Esophagus squamous epithelium (tissue), 5 donors: ENCODE measurements around the gene NPR1. TPM values are rescaled to one million over a fixed set of nuclear protein-coding genes. Genes with fewer than 3 reads are reported as not detected.

Experiments used
- DNase-seq: peaks from one replicate; lab custom pipeline; 2025; lab: John Stamatoyannopoulos, UW
- H3K27ac ChIP-seq, 4 donors: fragments of 200-600 bp; sonication (generic); one replicate each; pipeline ENCODE4 v1.5.1; 2016 to 2019; ENCODE audit warnings: mild to moderate bottlenecking in 1 of 4
- H3K27me3 ChIP-seq, 4 donors: fragments of 200-600 bp; sonication (generic); 1 replicate in 3 of 4; 2 replicates in 1 of 4; pipeline versions ENCODE4 v1.5.1 to v1.6.0; 2017 to 2021; ENCODE audit warnings: antibody characterized with exemption in 1 of 4
- H3K36me3 ChIP-seq, 3 donors: fragments of 200-600 bp; sonication (generic); one replicate each; pipeline ENCODE4 v1.5.1; 2016 to 2019
- H3K4me1 ChIP-seq, 3 donors: fragments of 200-600 bp; sonication (generic); one replicate each; pipeline ENCODE4 v1.5.1; 2017 to 2019
- H3K4me3 ChIP-seq, 4 donors: fragments of 200-600 bp; sonication (generic); 1 replicate in 3 of 4; 2 replicates in 1 of 4; pipeline ENCODE4 v1.5.1; 2016 to 2019; ENCODE audit warnings: mild to moderate bottlenecking in 2 of 4, moderate library complexity in 1 of 4
- H3K9me3 ChIP-seq, 3 donors: fragments of 200-600 bp; sonication (generic); one replicate each; pipeline ENCODE4 v1.5.1; 2016 to 2019
- CTCF ChIP-seq, 6 experiments: fragments of 450-650 bp in 4 of 6; fragments of 200-600 bp in 2 of 6; sonication (generic) in 2 of 6; IDR thresholded peaks; one replicate each; pipeline ENCODE4 v1.5.1; 2016 to 2019; ENCODE audit warnings: antibody characterized with exemption in 6 of 6, mild to moderate bottlenecking in 4 of 6, moderate library complexity in 4 of 6
- POLR2A ChIP-seq, 4 donors: fragments of 450-650 bp; IDR thresholded peaks; one replicate each; pipeline ENCODE4 v1.6.1; 2017; ENCODE audit warnings: antibody characterized with exemption in 4 of 4, mild to moderate bottlenecking in 4 of 4, moderate library complexity in 3 of 4
- WGBS, 2 donors: methylation state at CpG; one replicate each; pipeline ENCODE4 v1.1.5; 2018; 5-methylcytosine and 5-hydroxymethylcytosine counted together
- intact Hi-C: fragments of 100-400 bp; cut with DNase I; formaldehyde crosslinking; loops from one replicate; pipeline ENCODE4 v1.15.0; 2022
- small RNA-seq, 4 donors: library from RNA; depleted of rRNA; stranded (forward); fragments of <200 nt; gene quantifications; one replicate each; pipeline ENCODE3, GENCODE V24; 2016
- total RNA-seq, 4 donors: library from RNA; depleted of rRNA; stranded (reverse); fragments of >200 nt; gene quantifications; one replicate each; pipeline ENCODE4 v1.1.0, GENCODE V29; 2016
- donor health status: DM: yes; HTN: yes; CAD: no.

NPR1 gene
- total RNA-seq, 4 donors from 2014 or later, result 1.8 to 15.6 (median 6.4) TPM

- intact Hi-C loops, result no loop called here
- peaks cover 0 to 86% (median 10%) of the 10 kb centered on the region in 3 donors for H3K36me3 ChIP-seq
- DNase-seq, result no peak
- TF ChIP-seq CTCF (IDR thresholded peaks at IDR 0.05), result no peak
- TF ChIP-seq POLR2A (IDR thresholded peaks at IDR 0.05), result no peak
- H3K4me1 ChIP-seq, result peaks cover 0 to 36% (median 0%) of the 10 kb centered on the region in 3 donors
- peak overlapping the region in 2 of 4 donors; percentile 2 to 52 for H3K27ac ChIP-seq
- H3K9me3 ChIP-seq, result no peaks in the 10 kb centered on the region
- WGBS, 2 donors, result 35 to 53% methylated on average over 4 to 5 of the region's 5 CpGs
- no peaks in the 10 kb centered on the region for H3K27me3 ChIP-seq
- H3K4me3 ChIP-seq, result no peak overlapping the region
These were observed 64.1 kb downstream of the NPR1 start for GRCh38 chr1:153742411-153743142.

Small RNAs within 50 kb of the gene (small RNA-seq; reads per million reads assigned to genes)
- 0 reads per million in 4 donors for gene MIR8083
- gene RF00019, result 0 reads per million in 4 donors
- gene RN7SL372P, result 0 reads per million in 4 donors

Other genes with a start within 250 kb of the NPR1 start
- gene S100A7, start 218.0 kb upstream of the NPR1 start, total RNA-seq, result 1,000 to 10,000 TPM in 2 of 4 donors, 100 to 1,000 TPM in 1, 1 to 10 TPM in 1; 8.8 to 9,163 (median 3,171) TPM
- 100 to 1,000 TPM; 270 to 943 (median 394) TPM for gene S100A6, start 142.7 kb upstream of the NPR1 start, total RNA-seq
- gene S100A5, start 137.8 kb upstream of the NPR1 start, total RNA-seq, result not detected
- 100 to 1,000 TPM in 2 of 4 donors, 10 to 100 TPM in 2; 58.6 to 205 (median 122) TPM for gene S100A4, start 132.9 kb upstream of the NPR1 start, total RNA-seq
- 10 to 100 TPM in 1 of 4 donors, 1 to 10 TPM in 3; 1.2 to 16.5 (median 9.2) TPM for gene S100A3, start 129.4 kb upstream of the NPR1 start, total RNA-seq
- gene S100A2, start 112.8 kb upstream of the NPR1 start, total RNA-seq, result 1,000 to 10,000 TPM in 3 of 4 donors, 100 to 1,000 TPM in 1; 949 to 3,544 (median 1,180) TPM
- 1,000 to 10,000 TPM; 1,372 to 2,409 (median 2,158) TPM for gene S100A16, start 65.6 kb upstream of the NPR1 start, total RNA-seq
- 1,000 to 10,000 TPM; 1,580 to 2,481 (median 2,030) TPM for gene S100A14, start 62.4 kb upstream of the NPR1 start, total RNA-seq
- gene S100A13, start 51.2 kb upstream of the NPR1 start, total RNA-seq, result 10 to 100 TPM; 44.4 to 63.3 (median 55.7) TPM
- 1 to 10 TPM in 1 of 4 donors, not detected in 3; 1.8 TPM for gene S100A1, start 50.3 kb upstream of the NPR1 start, total RNA-seq
- gene CHTOP, start 44.6 kb upstream of the NPR1 start, total RNA-seq, result 10 to 100 TPM; 35.0 to 58.9 (median 47.3) TPM
- 10 to 100 TPM; 39.9 to 61.2 (median 51.1) TPM for gene SNAPIN, start 20.0 kb upstream of the NPR1 start, total RNA-seq
- gene ILF2, start 7.7 kb upstream of the NPR1 start, total RNA-seq, result 100 to 1,000 TPM in 3 of 4 donors, 10 to 100 TPM in 1; 78.0 to 166 (median 130) TPM
- 10 to 100 TPM; 24.6 to 27.9 (median 26.2) TPM for gene INTS3, start 49.4 kb downstream of the NPR1 start, total RNA-seq
- gene SLC27A3, start 96.7 kb downstream of the NPR1 start, total RNA-seq, result 10 to 100 TPM in 2 of 4 donors, 1 to 10 TPM in 2; 7.6 to 15.0 (median 11.2) TPM
- 10 to 100 TPM in 3 of 4 donors, 1 to 10 TPM in 1; 9.7 to 16.6 (median 12.0) TPM for gene GATAD2B, start 244.3 kb downstream of the NPR1 start, total RNA-seq